ENCODE results near the gene DYRK1A.
A peak's percentile ranks its signal among the peaks of the same experiment; 100 is the strongest.

The DYRK1A gene

DNA sequence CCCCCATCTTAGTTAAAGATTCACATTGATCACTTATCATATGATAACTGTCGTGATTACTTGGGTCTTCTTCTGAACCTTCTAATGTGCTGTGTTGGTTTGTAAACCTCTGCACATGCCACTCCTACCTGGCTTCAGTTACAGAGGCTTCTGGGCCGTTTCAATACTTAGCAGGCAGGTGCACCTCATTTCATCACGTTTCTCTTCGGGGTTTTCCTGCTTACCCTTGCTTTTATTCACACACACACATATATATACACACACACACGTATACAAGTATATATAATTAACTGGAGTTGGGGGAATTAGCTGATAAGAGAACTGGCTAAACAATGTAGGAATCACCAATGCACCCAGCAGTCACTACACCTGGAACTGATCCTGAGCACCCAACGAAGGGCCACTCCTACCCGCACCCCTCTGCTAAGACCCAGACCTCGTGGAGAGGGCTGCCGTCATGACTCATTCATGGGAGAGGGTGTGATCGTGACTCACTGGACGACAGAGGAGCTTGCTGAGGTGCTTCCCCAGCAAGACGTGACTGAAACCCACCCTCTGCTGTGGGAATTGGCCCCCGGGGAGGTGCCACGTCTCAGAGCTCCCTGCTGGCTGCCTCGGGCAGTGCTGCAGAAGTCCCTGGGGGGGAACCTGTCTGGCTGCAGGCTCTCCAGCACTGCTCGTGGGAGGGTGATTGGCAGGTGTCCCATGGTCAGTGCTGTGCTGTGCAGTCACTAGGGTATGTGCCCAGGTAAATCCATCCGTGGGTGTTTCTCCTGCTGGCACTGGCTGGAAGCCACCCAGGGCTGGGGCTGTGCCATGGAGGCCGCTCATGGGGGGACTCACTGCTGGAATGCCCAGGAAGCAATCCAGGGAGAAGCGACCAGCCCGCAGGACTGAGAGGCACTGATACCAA lies 166.6 kb downstream of the DYRK1A start (continued):
- TF ChIP-seq ZNF549 (tag by site-specific recombination; IDR thresholded peaks at IDR 0.05), result no peak
- peak; percentile 99 for TF ChIP-seq ZIC2 (tag by site-specific recombination; IDR thresholded peaks at IDR 0.05)
- TF ChIP-seq, protein P1, sequence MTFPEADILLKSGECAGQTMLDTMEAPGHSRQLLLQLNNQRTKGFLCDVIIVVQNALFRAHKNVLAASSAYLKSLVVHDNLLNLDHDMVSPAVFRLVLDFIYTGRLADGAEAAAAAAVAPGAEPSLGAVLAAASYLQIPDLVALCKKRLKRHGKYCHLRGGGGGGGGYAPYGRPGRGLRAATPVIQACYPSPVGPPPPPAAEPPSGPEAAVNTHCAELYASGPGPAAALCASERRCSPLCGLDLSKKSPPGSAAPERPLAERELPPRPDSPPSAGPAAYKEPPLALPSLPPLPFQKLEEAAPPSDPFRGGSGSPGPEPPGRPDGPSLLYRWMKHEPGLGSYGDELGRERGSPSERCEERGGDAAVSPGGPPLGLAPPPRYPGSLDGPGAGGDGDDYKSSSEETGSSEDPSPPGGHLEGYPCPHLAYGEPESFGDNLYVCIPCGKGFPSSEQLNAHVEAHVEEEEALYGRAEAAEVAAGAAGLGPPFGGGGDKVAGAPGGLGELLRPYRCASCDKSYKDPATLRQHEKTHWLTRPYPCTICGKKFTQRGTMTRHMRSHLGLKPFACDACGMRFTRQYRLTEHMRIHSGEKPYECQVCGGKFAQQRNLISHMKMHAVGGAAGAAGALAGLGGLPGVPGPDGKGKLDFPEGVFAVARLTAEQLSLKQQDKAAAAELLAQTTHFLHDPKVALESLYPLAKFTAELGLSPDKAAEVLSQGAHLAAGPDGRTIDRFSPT (tag by site-specific recombination; IDR thresholded peaks at IDR 0.05), result no peak
- no peak for TF ChIP-seq ZNF174 (tag by site-specific recombination; IDR thresholded peaks at IDR 0.05)
- TF ChIP-seq, protein P2, sequence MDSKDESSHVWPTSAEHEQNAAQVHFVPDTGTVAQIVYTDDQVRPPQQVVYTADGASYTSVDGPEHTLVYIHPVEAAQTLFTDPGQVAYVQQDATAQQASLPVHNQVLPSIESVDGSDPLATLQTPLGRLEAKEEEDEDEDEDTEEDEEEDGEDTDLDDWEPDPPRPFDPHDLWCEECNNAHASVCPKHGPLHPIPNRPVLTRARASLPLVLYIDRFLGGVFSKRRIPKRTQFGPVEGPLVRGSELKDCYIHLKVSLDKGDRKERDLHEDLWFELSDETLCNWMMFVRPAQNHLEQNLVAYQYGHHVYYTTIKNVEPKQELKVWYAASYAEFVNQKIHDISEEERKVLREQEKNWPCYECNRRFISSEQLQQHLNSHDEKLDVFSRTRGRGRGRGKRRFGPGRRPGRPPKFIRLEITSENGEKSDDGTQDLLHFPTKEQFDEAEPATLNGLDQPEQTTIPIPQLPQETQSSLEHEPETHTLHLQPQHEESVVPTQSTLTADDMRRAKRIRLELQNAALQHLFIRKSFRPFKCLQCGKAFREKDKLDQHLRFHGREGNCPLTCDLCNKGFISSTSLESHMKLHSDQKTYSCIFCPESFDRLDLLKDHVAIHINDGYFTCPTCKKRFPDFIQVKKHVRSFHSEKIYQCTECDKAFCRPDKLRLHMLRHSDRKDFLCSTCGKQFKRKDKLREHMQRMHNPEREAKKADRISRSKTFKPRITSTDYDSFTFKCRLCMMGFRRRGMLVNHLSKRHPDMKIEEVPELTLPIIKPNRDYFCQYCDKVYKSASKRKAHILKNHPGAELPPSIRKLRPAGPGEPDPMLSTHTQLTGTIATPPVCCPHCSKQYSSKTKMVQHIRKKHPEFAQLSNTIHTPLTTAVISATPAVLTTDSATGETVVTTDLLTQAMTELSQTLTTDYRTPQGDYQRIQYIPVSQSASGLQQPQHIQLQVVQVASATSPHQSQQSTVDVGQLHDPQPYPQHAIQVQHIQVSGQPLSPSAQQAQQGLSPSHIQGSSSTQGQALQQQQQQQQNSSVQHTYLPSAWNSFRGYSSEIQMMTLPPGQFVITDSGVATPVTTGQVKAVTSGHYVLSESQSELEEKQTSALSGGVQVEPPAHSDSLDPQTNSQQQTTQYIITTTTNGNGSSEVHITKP (tag by site-specific recombination; IDR thresholded peaks at IDR 0.05), result peak; percentile 74
- peak; percentile 37; the same call in 1 of the 2 replicates for TF ChIP-seq EGR2 (tag by site-specific recombination; IDR thresholded peaks at IDR 0.05; ENCODE audit: low read depth)
- TF ChIP-seq ZNF843 (tag by site-specific recombination; IDR thresholded peaks at IDR 0.05), result no peak
- no peak for TF ChIP-seq ZFP69B (tag by site-specific recombination; IDR thresholded peaks at IDR 0.05)
- TF ChIP-seq ZNF514 (tag by site-specific recombination; IDR thresholded peaks at IDR 0.05), result no peak
- no peak for TF ChIP-seq ZNF433 (tag by site-specific recombination; IDR thresholded peaks at IDR 0.05; ENCODE audit: low read depth)
- TF ChIP-seq, protein P3, sequence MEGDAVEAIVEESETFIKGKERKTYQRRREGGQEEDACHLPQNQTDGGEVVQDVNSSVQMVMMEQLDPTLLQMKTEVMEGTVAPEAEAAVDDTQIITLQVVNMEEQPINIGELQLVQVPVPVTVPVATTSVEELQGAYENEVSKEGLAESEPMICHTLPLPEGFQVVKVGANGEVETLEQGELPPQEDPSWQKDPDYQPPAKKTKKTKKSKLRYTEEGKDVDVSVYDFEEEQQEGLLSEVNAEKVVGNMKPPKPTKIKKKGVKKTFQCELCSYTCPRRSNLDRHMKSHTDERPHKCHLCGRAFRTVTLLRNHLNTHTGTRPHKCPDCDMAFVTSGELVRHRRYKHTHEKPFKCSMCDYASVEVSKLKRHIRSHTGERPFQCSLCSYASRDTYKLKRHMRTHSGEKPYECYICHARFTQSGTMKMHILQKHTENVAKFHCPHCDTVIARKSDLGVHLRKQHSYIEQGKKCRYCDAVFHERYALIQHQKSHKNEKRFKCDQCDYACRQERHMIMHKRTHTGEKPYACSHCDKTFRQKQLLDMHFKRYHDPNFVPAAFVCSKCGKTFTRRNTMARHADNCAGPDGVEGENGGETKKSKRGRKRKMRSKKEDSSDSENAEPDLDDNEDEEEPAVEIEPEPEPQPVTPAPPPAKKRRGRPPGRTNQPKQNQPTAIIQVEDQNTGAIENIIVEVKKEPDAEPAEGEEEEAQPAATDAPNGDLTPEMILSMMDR (tag by site-specific recombination; IDR thresholded peaks at IDR 0.05), result no peak
- no peak for TF ChIP-seq ZNF830 (tag by site-specific recombination; IDR thresholded peaks at IDR 0.05; ENCODE audit: low read depth)
- no peak for TF ChIP-seq KLF8 (tag by site-specific recombination; IDR thresholded peaks at IDR 0.05)
- no peak for TF ChIP-seq ZFP3 (tag by site-specific recombination; IDR thresholded peaks at IDR 0.05; ENCODE audit: low read depth)
- TF ChIP-seq, protein P4, sequence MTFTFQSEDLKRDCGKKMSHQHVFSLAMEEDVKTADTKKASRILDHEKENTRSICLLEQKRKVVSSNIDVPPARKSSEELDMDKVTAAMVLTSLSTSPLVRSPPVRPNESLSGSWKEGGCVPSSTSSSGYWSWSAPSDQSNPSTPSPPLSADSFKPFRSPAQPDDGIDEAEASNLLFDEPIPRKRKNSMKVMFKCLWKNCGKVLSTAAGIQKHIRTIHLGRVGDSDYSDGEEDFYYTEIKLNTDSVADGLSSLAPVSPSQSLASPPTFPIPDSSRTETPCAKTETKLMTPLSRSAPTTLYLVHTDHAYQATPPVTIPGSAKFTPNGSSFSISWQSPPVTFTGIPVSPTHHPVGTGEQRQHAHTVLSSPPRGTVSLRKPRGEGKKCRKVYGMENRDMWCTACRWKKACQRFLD (tag by site-specific recombination; IDR thresholded peaks at IDR 0.05), result no peak
- peak; percentile 49; the same call in 1 of the 2 replicates for TF ChIP-seq KLF16 (tag by site-specific recombination; IDR thresholded peaks at IDR 0.05)
- TF ChIP-seq, protein P5, sequence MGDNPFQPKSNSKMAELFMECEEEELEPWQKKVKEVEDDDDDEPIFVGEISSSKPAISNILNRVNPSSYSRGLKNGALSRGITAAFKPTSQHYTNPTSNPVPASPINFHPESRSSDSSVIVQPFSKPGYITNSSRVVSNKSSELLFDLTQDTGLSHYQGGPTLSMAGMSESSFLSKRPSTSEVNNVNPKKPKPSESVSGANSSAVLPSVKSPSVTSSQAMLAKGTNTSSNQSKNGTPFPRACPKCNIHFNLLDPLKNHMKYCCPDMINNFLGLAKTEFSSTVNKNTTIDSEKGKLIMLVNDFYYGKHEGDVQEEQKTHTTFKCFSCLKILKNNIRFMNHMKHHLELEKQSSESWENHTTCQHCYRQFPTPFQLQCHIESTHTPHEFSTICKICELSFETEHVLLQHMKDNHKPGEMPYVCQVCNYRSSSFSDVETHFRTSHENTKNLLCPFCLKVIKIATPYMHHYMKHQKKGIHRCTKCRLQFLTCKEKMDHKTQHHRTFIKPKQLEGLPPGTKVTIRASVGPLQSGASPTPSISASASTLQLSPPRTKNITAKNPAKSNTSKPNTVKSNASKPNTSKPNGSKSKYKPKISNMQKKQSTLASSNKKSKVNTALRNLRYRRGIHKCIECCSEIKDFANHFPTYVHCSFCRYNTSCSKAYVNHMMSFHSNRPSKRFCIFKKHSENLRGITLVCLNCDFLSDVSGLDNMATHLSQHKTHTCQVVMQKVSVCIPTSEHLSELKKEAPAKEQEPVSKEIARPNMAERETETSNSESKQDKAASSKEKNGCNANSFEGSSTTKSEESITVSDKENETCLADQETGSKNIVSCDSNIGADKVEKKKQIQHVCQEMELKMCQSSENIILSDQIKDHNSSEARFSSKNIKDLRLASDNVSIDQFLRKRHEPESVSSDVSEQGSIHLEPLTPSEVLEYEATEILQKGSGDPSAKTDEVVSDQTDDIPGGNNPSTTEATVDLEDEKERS (tag by site-specific recombination; IDR thresholded peaks at IDR 0.05), result no peak
- TF ChIP-seq ZNF768 (tag by site-specific recombination; IDR thresholded peaks at IDR 0.05), result no peak
- TF ChIP-seq ZNF248 (tag by site-specific recombination; IDR thresholded peaks at IDR 0.05), result no peak
- no peak for TF ChIP-seq SCRT1 (tag by site-specific recombination; IDR thresholded peaks at IDR 0.05; ENCODE audit: borderline replicate concordance)
- TF ChIP-seq ZNF2 (tag by site-specific recombination; IDR thresholded peaks at IDR 0.05), result no peak
- no peak for TF ChIP-seq ZBTB21 (tag by site-specific recombination; IDR thresholded peaks at IDR 0.05)
- TF ChIP-seq ZFHX2 (tag by site-specific recombination; conservative IDR thresholded peaks at IDR 0.05), result peak; percentile 70
- TF ChIP-seq KLF10 (tag by site-specific recombination; IDR thresholded peaks at IDR 0.05), result no peak; the same call in 1 of the 2 replicates
- no peak for TF ChIP-seq ZNF121 (tag by site-specific recombination; IDR thresholded peaks at IDR 0.05)

All from HEK293 (cell line).